Globus pallidus (tissue), 1 donor: ENCODE results near the gene SEMA3G.

Experiments used
- DNase-seq: peaks from one replicate; pipeline ENCODE4 v3.0.0-alpha.2; 2015; ENCODE audit warnings: low spot score

The SEMA3G gene

DNA sequence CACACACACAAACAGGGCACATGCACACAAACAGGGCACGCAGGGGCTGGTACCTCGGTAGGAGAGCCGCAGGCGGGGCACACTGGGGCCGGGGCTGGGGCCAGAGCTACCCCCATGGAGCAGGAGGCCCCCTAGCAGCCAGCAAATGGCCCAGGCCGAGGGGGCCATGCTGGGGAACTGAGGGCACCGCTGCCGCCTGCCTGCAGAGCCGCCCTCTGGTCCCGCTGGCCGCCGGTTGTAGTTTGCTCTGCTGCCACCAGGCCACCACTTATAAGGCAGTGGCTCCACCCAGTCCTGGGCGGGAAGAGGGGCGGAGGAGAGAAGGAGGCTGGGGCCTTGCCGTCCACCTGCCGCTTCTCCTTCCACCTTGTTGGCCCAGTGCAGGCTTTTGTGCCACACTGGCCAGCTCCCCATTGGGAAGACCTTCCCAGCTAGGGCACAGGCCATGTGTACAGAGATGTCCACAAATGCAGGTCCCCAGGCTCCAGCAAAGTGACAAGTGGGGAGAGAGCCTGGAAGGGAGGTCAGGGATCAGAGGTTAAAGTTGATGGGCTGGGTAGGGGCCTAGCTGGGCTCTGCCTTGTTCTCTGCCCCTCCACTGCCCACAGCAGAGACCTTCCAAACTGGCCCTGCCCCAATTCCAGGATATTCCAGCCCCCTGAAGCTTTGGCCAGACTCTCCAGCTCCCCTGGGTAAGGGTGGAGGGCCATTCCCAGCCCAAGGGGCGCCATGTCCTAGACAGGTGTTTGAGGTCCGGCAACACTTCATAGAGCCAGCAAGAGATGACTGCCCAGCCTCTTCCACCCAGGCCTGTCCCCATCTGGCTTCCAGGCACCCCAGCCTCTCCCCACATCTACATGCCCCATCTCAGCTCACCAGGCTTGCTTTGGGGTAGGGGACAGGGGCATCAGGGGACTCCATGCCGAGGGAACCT, at the start of gene SEMA3G:
Gene SEMA3G, minus strand, starts transcription at position 244 of the 934 bp plus-strand sequence. Its CDS starts 76 bp downstream, at position 168.
- no peak for DNase-seq

DNA sequence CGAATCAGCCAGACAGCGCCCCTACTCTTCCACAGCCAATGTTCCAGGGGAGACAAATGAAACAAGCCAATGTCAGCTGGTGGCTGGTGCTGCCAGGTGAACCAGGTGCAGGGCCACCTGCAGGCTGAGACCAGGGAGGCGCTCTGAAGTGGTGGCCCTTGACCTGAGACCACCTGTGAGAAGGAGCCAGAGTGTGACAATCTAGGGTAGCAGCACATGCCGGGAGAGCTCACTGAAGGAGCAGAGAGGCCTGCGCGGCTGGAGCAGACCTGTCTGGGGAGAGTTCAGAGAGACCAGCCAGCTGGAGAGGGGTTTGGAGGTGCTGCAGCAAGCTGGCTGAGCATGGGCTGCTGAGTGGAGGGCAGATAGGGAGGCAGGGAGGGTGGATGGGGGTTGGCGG, 49.5 kb upstream of the SEMA3G start:
- DNase-seq, result no peak

DNA sequence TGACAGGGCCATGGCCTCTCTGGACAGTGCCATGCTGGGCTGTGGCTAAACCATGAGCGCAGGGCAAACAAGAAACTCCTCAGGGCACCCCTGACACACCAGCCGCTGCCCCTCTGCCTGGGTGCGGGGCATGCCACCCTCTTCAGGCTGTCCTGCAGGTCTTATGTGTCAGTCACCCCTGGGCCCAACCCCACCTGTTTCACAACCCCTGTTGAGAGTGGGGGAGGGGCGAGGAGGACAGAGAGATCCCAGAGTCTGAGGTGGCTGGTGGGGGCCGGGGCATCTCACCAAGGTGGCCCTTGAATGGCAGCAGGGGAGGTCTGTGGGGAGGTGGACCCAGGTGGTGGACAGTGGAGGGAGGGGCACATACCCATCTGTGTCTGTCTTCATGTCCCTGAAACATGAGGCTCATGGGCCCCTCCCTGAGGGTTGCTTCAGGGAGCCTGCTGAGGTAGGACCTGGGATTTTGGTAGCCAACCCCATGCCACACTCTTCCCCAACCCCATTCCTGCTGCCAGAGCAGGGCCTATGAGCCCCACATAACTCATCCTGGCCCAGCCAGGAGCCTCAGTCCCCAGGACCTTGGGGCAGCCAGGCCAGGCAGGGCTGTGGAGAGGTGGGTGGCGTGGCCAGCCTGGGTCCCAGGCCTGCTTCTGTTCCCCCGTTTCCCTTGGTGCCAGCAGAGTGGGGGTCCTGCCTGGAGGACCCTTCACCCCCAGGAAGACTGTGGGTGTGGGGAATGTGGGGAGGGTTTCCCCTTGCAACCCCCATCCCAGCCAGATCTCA, 48.5 kb upstream of the SEMA3G start:
- no peak for DNase-seq

DNA sequence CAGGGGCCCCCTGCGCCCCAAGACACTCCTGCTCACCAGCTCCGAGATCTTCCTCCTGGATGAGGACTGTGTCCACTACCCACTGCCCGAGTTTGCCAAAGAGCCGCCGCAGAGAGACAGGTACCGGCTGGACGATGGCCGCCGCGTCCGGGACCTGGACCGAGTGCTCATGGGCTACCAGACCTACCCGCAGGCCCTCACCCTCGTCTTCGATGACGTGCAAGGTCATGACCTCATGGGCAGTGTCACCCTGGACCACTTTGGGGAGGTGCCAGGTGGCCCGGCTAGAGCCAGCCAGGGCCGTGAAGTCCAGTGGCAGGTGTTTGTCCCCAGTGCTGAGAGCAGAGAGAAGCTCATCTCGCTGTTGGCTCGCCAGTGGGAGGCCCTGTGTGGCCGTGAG, 47.2 kb upstream of the SEMA3G start:
- DNase-seq, result no peak

DNA sequence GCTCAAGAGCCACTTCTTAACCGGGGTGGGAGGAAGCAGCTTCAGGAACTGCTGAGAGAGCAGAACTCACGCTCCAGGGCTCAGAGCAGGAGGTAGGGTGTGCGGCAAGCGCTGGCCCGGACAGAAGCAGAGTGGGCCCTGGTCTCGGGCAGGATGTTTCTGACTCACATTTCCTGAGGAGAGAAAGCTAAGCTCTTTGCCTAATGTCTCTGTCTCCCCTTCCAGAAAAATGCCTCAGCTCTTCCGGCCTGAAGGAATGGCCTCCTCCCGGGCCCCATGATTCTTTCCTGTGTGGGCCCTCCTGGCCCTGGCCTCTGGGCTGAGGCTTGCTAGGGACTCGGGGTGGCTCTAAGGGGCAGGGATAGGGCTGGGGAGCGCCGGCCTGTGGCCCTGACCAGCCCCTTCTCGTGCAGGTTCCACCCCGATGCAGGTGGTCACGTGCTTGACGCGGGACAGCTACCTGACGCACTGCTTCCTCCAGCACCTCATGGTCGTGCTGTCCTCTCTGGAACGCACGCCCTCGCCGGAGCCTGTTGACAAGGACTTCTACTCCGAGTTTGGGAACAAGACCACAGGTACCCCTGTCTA, 46.1 kb upstream of the SEMA3G start:
- DNase-seq, result peak; percentile 23

DNA sequence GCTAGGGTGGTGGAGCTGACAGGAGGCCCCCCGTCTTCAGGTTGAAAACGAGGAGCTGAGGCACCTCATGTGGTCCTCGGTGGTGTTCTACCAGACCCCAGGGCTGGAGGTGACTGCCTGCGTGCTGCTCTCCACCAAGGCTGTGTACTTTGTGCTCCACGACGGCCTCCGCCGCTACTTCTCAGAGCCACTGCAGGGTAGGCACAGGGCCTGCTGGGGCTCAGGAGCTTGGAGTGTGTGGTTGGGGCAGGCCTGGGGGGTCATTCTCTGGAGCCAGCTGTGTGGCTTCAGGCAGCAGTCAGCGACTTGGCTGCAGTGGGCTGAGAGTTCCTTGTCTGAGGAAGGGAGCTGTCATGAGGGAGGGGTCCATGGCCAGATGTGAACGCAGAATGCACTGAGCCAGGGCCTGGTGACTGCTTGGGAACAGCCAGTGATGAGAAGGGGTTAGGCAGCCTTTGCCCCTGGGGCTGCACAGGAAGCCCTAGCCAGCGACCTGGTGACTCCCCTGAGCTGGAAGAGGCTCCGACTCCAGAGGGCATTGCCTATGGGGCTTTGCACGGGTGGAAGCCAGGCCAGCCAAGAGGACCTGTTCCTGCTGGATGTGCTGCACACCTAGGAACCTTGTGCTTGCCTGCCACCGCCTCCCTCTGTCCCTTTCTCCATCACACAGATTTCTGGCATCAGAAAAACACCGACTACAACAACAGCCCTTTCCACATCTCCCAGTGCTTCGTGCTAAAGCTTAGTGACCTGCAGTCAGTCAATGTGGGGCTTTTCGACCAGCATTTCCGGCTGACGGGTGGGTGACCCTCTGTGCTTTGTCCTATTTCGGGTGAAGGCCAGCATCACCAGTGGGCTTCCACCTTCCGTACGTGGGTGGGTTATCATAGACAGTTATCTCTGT, 45.4 kb upstream of the SEMA3G start:
- no peak for DNase-seq

DNA sequence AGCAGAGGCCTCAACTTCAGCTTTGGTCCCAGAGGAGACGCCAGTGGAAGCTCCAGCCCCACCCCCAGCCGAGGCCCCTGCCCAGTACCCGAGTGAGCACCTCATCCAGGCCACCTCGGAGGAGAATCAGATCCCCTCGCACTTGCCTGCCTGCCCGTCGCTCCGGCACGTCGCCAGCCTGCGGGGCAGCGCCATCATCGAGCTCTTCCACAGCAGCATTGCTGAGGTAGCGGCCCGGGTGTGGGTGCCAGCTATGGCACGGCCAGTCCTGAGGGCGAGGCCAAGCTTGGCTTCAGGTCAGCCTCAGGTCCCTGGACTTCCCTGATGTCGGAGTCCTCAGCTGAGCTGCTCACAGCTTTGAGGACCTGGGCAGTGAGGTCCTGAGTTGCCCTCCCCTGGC, 44.5 kb upstream of the SEMA3G start:
- DNase-seq, result no peak

DNA sequence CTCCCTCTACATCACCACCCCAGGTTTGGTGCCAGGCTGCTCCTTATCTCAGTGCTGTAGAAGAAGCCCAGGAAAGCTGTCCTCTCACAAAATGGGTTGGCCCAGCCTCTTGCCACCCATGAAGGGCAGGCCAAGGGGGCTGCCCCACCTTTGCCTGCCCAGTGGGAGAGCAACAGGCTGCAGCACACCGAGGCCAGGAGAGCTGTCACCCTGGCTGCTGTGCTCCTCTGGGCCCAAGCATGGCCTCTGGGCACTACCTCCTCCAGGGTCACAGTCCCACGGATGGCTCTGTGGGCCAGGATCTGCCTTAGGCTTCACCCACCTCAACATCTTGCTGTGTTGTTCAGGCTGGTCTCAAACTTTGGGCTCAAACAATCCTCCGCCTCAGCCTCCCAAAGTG, 43.8 kb upstream of the SEMA3G start:
- no peak for DNase-seq

DNA sequence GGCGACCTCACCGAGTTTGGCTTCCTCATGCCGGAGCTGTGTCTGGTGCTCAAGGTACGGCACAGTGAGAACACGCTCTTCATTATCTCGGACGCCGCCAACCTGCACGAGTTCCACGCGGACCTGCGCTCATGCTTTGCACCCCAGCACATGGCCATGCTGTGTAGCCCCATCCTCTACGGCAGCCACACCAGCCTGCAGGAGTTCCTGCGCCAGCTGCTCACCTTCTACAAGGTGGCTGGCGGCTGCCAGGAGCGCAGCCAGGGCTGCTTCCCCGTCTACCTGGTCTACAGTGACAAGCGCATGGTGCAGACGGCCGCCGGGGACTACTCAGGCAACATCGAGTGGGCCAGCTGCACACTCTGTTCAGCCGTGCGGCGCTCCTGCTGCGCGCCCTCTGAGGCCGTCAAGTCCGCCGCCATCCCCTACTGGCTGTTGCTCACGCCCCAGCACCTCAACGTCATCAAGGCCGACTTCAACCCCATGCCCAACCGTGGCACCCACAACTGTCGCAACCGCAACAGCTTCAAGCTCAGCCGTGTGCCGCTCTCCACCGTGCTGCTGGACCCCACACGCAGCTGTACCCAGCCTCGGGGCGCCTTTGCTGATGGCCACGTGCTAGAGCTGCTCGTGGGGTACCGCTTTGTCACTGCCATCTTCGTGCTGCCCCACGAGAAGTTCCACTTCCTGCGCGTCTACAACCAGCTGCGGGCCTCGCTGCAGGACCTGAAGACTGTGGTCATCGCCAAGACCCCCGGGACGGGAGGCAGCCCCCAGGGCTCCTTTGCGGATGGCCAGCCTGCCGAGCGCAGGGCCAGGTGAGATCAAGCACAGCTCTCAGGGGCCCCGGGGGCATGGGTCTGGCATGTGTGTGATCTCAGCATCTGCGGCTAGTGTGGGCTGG, 43.1 kb upstream of the SEMA3G start:
- DNase-seq, result no peak

DNA sequence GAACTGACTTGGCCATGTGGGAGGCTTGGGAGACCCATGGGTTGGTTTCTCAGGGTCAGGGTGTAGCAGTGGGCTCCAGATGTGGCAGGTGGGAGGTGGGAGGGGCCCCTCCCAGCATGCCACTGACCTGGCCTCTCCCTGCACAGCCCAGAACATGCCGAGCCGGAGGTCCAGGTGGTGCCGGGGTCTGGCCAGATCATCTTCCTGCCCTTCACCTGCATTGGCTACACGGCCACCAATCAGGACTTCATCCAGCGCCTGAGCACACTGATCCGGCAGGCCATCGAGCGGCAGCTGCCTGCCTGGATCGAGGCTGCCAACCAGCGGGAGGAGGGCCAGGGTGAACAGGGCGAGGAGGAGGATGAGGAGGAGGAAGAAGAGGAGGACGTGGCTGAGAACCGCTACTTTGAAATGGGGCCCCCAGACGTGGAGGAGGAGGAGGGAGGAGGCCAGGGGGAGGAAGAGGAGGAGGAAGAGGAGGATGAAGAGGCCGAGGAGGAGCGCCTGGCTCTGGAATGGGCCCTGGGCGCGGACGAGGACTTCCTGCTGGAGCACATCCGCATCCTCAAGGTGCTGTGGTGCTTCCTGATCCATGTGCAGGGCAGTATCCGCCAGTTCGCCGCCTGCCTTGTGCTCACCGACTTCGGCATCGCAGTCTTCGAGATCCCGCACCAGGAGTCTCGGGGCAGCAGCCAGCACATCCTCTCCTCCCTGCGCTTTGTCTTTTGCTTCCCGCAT, 42.3 kb upstream of the SEMA3G start:
- no peak for DNase-seq

DNA sequence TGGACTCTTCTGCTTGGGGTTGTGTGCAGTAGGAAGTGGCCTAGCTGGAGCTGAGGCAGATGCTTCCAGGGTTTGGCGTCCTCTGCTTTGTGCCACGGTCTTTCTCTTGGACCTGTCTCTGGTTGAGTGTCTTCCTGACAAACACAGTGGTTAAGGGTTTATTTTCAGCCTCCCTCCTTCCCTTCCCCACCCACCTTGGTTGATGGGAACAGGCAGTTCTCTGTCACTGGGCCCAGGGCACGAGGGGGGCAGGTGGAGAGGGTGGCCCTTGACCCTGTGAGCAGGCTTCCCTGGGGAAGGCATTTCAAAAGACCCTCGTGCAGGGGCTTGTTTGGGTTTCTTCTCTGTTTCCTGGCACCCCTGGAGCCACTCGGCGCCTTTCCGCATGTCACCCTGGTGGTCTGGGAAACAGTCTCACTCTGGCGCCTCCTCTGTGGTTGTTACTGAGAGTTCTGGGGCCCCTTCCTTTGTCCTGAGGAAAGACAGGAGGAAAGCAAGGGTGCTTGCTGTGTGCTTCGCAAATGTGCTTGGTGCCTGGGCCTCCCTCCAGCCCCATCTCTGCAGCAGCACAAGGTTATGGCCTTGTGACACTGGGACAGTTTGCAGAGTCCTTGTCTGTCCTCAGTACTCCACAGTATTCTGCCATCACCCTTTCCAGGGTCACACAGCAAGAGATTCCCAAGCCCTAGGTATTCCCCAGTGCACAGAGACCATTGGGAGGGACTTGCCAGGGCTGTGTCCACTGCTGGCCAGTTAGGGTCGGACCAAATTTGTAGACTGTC, 40.0 kb upstream of the SEMA3G start:
- no peak for DNase-seq

DNA sequence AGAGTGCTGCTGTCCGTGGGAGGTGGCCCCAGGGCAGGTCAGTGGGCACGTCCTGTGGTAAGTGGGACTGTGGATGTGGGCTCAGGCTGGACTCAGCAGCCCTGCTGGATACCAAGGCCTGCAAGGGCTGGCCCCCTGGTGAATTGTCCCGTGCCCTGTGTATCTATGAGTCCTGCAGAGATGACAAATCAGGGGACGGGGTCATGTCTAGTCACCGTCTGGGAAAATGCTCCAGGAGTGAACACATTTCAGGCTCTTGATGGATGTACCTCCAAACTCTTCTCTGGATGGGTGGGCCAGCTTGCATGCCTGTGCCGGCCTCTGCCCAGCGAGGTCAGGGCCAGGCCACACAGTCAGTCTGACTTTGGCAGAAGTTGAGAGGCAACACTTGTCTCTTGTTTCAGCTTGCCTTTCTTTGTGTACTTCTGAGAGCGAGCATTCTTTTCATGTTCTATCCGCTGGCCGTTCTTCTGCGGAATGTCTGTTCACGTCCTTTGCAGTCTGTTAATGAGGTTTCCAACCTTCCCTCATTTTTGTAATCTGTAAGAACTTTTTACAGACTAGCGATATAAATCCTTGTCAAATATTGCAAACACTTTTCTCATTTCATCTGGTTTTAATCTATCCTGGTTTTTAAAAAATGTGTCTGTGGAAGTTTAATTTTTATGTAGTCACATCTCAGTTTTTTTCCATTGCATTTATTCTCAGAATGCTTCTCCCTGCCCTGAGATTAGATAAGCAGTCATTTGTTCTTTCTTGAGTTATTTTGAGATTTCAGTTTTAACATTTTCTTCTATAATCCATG, 38.9 kb upstream of the SEMA3G start:
- peak; percentile 26 for DNase-seq

DNA sequence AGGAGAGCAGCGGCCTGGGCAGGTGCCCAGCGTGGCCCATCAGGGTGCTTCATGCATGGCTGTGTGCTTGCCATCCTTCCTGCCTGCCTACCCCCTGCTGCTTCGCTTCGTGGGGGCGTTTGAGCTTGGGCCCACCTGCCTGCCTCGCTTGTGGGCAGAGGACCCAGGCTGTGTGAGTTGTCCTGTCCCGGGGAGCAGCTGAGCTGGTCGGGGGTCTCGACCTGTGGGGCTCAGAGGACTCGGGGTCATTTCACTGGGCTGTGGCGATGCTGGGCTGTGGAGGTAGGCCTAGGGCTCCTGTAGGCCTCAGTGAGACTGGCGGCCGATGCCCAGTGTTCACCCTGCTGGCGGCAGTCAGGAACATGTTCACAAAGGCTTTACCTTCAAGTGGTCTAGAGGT, 38.2 kb upstream of the SEMA3G start:
- DNase-seq, result no peak

DNA sequence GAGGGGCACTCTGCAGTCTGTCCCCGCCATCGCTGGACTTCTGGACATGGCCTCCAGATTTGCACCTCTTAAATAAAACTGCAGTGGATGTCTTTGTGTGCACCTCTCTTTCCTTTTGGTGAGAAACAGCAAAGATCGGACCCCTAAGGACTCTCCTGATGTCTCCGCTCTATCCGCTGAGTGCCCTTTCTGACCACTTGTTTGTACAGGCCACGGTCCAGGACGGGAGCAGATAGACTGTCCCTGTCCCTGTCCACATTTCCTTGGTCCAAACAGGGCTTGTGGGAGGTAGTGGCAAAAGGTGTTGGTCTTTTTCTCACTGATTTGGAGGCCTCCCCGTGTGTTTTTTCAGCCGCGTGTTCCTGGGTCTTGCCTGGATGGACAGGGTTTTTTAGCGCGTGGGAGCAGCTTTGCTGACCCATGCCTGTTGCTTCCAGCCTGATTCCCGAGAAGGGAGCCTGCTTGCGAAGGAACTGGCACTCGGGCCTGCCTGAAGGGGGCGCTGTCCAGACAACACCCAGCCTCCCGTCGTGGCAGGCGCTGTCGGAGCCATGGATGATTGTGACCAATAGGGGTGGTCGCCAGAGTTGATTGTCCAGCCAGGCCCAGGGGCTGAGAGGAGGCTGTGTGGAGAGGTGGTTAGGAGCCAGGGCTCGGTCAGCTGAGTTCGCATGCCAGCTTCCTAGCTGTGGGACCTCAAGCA, 37.1 kb upstream of the SEMA3G start:
- DNase-seq, result no peak

DNA sequence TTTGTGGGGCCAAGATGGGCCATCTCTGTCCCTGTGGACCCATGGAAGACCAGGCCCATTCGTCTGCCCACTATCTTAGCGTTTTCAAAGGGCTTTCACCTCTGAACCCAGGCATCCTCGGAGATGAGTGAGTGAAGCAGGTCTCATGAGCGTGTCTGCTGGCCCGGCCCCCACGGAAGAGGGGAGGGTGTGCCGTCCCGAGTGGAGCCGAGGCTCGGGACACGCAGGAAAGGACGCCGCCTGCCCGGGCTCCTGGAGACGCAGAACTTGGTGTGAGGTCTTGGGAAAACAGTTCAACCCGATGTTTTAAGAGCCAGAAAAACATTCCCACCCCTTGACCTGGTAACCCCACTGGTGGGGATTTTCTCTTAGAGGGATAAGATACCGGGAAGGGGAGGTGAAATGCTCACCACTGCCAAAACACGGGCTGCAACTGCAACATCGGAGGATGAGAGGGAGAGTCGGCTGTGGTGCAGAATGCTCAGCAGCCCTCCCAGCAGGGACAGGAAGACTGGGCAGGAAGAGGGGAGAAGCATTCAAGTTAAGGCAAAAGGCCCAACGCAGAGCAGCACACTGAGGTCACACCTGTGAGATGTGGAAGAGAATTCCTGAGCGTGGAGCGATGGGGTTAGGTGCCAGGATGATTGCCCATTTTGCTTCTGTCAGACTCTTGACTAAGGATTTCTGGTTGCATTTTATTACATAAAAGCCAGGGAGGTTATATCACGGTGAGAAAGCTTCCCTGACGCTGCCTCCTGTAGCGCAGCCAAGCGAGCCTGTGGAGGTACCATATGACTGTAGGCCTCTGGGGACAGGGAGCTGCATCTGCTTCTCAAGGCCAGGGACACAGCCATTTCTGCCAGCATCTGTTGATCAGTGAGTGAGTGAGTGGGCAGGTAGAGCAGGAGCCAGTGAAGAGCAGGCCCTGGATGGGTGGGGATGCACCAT, 36.1 kb upstream of the SEMA3G start:
- DNase-seq, result no peak

DNA sequence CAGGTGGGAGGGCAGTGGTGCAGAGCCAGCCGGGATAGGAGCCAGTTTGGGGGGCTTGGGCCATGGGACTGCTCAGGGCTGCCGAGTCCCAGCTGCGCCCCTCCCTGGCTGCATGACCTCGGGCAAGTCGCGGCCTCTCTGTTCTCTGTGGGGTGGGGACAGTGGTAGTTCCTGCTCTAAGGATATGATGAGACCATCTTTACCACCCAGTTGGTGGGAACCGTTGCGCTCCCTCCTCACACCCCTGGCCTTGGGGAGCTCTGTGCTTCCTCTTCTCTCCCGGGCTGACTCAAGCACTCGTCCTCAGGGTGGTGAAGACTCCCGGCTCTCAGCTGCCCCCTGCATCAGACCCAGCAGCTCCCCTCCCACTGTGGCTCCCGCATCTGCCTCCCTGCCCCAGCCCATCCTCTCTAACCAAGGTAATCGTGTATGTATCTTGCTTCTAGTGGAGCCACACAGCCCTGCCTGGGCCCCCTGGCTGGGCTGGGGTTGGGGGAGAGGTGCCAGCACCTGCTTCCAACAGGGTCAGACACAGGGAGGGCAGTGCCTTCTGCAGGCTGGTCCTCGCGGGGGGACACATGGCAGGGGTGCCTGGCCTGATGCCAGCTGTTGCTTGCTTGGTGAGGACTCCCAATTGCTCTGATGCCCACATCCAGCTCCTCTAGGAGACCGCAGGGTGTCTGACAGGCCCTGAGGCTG, 35.1 kb upstream of the SEMA3G start:
- DNase-seq, result no peak
